Measurements from ENCODE around the gene SCFD2. TPM values are rescaled to one million over a fixed set of nuclear protein-coding genes. Genes with fewer than 3 reads are reported as not detected.

Gene SCFD2
- total and polyA plus RNA-seq, 10 of the 15 experiments (the other 5 are each of a cell fraction or from before 2014, with no cell fraction given), result 4.8 to 37.6 (median 24.9) TPM

DNA sequence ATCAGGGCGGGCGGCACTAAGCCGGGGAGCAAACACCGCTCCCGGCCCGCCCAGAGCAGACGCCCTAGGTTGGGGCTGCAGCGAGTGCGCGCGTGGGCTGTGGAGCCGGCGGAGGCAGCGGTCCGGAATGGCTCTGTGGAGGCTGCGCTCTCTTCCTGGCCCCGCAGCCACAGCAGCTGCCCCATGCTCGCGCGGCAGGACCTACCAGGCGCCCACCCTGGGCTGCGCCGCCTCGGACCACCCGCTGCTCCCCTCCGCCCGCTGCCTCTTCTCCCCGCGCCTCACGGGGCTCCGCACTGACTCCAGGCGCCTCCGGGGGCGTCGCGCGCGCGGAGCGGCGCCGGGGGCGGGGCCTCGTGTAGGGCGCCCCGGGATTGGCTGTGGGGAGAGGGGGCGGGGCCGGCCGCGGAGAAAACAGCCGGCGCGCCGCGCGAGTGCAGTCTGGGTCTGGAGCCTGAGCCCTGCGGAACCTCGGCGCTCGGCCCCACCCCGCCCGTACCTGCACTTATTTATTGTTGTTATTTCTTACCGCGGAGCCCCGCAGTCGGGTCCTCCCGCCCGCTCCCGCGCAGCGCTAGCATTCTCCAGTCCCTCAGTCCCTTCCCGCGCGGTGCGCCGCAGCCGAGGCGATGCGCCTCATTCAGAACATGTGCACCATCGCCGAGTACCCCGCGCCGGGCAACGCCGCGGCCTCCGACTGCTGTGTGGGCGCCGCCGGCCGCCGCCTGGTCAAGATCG is 503.8 kb downstream of the SCFD2 start, which contains the start of gene RASL11B:
TSS of gene RASL11B (plus strand) at position 439 of the 738 bp plus-strand sequence. CDS start at position 630, 191 bp downstream.
- no peaks in the 10 kb centered on the region for H3K79me2 ChIP-seq (ENCODE audit: control insufficient read depth, insufficient read depth, low read length)
- peak within 1 kb of the TSS; percentile 72; the same call in 1 of the 2 replicates for H3K4me3 ChIP-seq
- H3K27me3 ChIP-seq (replicated peaks in 1 of 2; ENCODE audit: control insufficient read depth in 2 of 2, insufficient read depth in 2 of 2, low read length in 1 of 2), result peaks cover 0 to 5% of the 10 kb centered on the region in 2 experiments; a peak in 2 of 4 replicates
- ChIA-PET POLR2A (no interaction called here), SMC1A (ENCODE audit: uncharacterized antibody, unreplicated experiment) (interaction anchor here (1.4 kb wide), 1 partner anchor 15 kb away, joined by 3 read pairs; no protein-coding TSS in a partner anchor), RAD21 (ENCODE audit: unreplicated experiment) (no interaction called here), CTCF (no interaction called here)
- FAIRE-seq, result no peak
- no peaks in the 10 kb centered on the region for H4K20me1 ChIP-seq (ENCODE audit: control insufficient read depth, insufficient read depth)
- peak; percentile 100 for ATAC-seq
- H3K9ac ChIP-seq (ENCODE audit: control insufficient read depth, insufficient read depth, low read length), result no peak within 1 kb of the TSS; the same call in 1 of the 2 replicates
- WGBS (ENCODE audit: insufficient coverage, insufficient replicate concordance, low lambda C conversion rate, missing lambda C conversion rate), result 2% methylated on average over 73 of the region's 94 CpGs
- H2AFZ ChIP-seq (ENCODE audit: control insufficient read depth, low read depth, low read length), result peak within 1 kb of the TSS; percentile 84
- no peak within 1 kb of the TSS for H3K27ac ChIP-seq (ENCODE audit: control insufficient read depth, insufficient read depth)
- H3K36me3 ChIP-seq (ENCODE audit: control insufficient read depth in 2 of 2, insufficient read depth in 2 of 2, low read length in 1 of 2), result no peaks in the 10 kb centered on the region
- peaks cover 4% of the 10 kb centered on the region for H3K4me1 ChIP-seq (ENCODE audit: control insufficient read depth, insufficient read depth, low read length)
- no TSS peak for BruUV-seq (replicated peaks)
- intact Hi-C loops (cut with micrococcal nuclease; ENCODE audit: unreplicated experiment) (loop anchor here (5.0 kb wide), 1 partner anchor 140 kb away; no protein-coding TSS in a partner anchor), in situ Hi-C loops (cut with MboI) (no loop called here)
- peak; percentile 4 for DNase-seq (ENCODE audit: low read depth, low spot score)
- no peaks in the 10 kb centered on the region; the same call in 2 of the 3 replicates for H3K9me3 ChIP-seq (replicated peaks; ENCODE audit: control insufficient read depth, insufficient read depth, low read length)
- peak within 1 kb of the TSS; percentile 97 for H3K4me2 ChIP-seq (ENCODE audit: control insufficient read depth, insufficient read depth)
- TF ChIP-seq, protein P1, sequence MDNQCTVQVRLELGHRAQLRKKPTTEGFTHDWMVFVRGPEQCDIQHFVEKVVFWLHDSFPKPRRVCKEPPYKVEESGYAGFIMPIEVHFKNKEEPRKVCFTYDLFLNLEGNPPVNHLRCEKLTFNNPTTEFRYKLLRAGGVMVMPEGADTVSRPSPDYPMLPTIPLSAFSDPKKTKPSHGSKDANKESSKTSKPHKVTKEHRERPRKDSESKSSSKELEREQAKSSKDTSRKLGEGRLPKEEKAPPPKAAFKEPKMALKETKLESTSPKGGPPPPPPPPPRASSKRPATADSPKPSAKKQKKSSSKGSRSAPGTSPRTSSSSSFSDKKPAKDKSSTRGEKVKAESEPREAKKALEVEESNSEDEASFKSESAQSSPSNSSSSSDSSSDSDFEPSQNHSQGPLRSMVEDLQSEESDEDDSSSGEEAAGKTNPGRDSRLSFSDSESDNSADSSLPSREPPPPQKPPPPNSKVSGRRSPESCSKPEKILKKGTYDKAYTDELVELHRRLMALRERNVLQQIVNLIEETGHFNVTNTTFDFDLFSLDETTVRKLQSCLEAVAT (IDR thresholded peaks at IDR 0.05), result no peak
- TF ChIP-seq WRNIP1 (IDR thresholded peaks at IDR 0.05; ENCODE audit: borderline replicate concordance, low read depth, low read length), result no peak
- no peak for TF ChIP-seq ZSCAN29 (IDR thresholded peaks at IDR 0.05)
- no peak for TF ChIP-seq ZBTB40 (IDR thresholded peaks at IDR 0.05; ENCODE audit: borderline replicate concordance)
- TF ChIP-seq, protein P2, sequence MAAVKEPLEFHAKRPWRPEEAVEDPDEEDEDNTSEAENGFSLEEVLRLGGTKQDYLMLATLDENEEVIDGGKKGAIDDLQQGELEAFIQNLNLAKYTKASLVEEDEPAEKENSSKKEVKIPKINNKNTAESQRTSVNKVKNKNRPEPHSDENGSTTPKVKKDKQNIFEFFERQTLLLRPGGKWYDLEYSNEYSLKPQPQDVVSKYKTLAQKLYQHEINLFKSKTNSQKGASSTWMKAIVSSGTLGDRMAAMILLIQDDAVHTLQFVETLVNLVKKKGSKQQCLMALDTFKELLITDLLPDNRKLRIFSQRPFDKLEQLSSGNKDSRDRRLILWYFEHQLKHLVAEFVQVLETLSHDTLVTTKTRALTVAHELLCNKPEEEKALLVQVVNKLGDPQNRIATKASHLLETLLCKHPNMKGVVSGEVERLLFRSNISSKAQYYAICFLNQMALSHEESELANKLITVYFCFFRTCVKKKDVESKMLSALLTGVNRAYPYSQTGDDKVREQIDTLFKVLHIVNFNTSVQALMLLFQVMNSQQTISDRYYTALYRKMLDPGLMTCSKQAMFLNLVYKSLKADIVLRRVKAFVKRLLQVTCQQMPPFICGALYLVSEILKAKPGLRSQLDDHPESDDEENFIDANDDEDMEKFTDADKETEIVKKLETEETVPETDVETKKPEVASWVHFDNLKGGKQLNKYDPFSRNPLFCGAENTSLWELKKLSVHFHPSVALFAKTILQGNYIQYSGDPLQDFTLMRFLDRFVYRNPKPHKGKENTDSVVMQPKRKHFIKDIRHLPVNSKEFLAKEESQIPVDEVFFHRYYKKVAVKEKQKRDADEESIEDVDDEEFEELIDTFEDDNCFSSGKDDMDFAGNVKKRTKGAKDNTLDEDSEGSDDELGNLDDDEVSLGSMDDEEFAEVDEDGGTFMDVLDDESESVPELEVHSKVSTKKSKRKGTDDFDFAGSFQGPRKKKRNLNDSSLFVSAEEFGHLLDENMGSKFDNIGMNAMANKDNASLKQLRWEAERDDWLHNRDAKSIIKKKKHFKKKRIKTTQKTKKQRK (IDR thresholded peaks at IDR 0.05; ENCODE audit: low read depth, low read length), result no peak
- TF ChIP-seq ZZZ3 (IDR thresholded peaks at IDR 0.05; ENCODE audit: control insufficient read depth, insufficient read length, low read depth), result no peak
- TF ChIP-seq CHD2 (IDR thresholded peaks at IDR 0.05; ENCODE audit: borderline replicate concordance, low read depth, low read length), result no peak
- TF ChIP-seq, protein P3, sequence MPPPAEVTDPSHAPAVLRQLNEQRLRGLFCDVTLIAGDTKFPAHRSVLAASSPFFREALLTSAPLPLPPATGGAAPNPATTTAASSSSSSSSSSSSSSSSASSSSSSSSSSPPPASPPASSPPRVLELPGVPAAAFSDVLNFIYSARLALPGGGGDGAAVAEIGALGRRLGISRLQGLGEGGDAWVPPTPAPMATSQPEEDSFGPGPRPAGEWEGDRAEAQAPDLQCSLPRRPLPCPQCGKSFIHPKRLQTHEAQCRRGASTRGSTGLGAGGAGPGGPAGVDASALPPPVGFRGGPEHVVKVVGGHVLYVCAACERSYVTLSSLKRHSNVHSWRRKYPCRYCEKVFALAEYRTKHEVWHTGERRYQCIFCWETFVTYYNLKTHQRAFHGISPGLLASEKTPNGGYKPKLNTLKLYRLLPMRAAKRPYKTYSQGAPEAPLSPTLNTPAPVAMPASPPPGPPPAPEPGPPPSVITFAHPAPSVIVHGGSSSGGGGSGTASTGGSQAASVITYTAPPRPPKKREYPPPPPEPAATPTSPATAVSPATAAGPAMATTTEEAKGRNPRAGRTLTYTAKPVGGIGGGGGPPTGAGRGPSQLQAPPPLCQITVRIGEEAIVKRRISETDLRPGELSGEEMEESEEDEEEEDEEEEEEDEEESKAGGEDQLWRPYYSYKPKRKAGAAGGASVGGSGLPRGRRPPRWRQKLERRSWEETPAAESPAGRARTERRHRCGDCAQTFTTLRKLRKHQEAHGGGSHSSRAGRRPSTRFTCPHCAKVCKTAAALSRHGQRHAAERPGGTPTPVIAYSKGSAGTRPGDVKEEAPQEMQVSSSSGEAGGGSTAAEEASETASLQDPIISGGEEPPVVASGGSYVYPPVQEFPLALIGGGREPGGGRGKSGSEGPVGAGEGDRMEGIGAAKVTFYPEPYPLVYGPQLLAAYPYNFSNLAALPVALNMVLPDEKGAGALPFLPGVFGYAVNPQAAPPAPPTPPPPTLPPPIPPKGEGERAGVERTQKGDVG (CRISPR knock-in tag; IDR thresholded peaks at IDR 0.05), result no peak
- no peak for TF ChIP-seq ZNF207 (IDR thresholded peaks at IDR 0.05; ENCODE audit: borderline replicate concordance)
